WERI-Rb-1 (cell line): ENCODE results near the gene SIGLEC1.
A peak's percentile ranks its signal among the peaks of the same experiment; 100 is the strongest.

ENCODE experiments used
- DNase-seq: peaks from one replicate; pipeline ENCODE4 v3.0.0-alpha.2; 2020
- H3K27ac ChIP-seq: fragments of 250-450 bp; sonication (Bioruptor Pico); 2 replicates; pipeline ENCODE4 v1.5.1; 2020; ENCODE audit warnings: mild to moderate bottlenecking, moderate library complexity
- H3K27me3 ChIP-seq: fragments of 250-450 bp; sonication (Bioruptor Pico); 2 replicates; pipeline ENCODE4 v1.5.1; 2021; ENCODE audit warnings: mild to moderate bottlenecking, low read depth, moderate library complexity; ENCODE audit not compliant: insufficient read depth, severe bottlenecking
- H3K36me3 ChIP-seq: fragments of 250-450 bp; sonication (Bioruptor Pico); 2 replicates; pipeline ENCODE4 v1.5.1; 2020; ENCODE audit warnings: mild to moderate bottlenecking, moderate library complexity
- H3K4me3 ChIP-seq: 2 replicates; pipeline ENCODE4 v1.5.1; 2011; ENCODE audit warnings: low read depth, mild to moderate bottlenecking, control low read depth, low read length
- H3K9me3 ChIP-seq: fragments of 250-450 bp; sonication (Bioruptor Pico); 2 replicates; pipeline ENCODE4 v1.5.1; 2021; ENCODE audit warnings: mild to moderate bottlenecking, moderate library complexity; ENCODE audit not compliant: severe bottlenecking
- TF ChIP-seq, protein P1 (sequence below): IDR thresholded peaks from 2 replicates; pipeline ENCODE4 v1.5.1; 2011; ENCODE audit warnings: low read depth, mild to moderate bottlenecking, control low read depth, inconsistent platforms, low read length

SIGLEC1 gene

DNA sequence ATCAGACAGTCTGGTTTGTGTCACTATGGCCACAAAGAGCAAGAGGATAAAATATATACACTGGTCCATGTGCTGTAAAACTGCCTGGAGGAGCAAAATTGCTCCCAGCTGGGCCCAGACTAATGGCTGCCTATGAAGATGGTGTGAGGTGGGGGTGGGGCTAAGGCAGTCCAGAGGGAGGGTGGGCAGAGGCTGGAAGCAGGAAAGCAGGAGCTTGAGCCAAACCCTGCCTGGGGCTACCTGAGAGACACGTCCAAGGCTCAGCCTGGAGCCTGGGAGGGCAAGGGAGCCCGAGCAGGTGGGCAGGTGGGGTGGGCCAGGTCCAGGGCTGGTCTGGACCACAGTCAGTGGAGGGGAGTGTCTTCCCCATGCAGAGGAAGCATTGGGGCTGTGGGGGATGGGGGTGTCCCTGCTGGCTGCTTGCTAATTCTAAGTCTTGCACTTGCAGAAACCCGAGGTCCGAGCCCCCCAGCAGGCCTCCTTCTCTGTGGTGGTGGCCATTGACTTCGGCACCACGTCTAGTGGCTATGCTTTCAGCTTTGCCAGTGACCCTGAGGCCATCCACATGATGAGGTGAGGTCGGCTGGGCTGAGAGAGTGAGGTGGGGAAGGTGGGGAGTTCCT lies 29.5 kb upstream of the SIGLEC1 start:
- TF ChIP-seq, protein P1, sequence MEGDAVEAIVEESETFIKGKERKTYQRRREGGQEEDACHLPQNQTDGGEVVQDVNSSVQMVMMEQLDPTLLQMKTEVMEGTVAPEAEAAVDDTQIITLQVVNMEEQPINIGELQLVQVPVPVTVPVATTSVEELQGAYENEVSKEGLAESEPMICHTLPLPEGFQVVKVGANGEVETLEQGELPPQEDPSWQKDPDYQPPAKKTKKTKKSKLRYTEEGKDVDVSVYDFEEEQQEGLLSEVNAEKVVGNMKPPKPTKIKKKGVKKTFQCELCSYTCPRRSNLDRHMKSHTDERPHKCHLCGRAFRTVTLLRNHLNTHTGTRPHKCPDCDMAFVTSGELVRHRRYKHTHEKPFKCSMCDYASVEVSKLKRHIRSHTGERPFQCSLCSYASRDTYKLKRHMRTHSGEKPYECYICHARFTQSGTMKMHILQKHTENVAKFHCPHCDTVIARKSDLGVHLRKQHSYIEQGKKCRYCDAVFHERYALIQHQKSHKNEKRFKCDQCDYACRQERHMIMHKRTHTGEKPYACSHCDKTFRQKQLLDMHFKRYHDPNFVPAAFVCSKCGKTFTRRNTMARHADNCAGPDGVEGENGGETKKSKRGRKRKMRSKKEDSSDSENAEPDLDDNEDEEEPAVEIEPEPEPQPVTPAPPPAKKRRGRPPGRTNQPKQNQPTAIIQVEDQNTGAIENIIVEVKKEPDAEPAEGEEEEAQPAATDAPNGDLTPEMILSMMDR, result no peak
- H3K27ac ChIP-seq, result no peak overlapping the region
- no peak overlapping the region for H3K4me3 ChIP-seq
- no peak for DNase-seq
- H3K36me3 ChIP-seq, result no peaks in the 10 kb centered on the region
- no peaks in the 10 kb centered on the region for H3K9me3 ChIP-seq
- H3K27me3 ChIP-seq, result no peaks in the 10 kb centered on the region

DNA sequence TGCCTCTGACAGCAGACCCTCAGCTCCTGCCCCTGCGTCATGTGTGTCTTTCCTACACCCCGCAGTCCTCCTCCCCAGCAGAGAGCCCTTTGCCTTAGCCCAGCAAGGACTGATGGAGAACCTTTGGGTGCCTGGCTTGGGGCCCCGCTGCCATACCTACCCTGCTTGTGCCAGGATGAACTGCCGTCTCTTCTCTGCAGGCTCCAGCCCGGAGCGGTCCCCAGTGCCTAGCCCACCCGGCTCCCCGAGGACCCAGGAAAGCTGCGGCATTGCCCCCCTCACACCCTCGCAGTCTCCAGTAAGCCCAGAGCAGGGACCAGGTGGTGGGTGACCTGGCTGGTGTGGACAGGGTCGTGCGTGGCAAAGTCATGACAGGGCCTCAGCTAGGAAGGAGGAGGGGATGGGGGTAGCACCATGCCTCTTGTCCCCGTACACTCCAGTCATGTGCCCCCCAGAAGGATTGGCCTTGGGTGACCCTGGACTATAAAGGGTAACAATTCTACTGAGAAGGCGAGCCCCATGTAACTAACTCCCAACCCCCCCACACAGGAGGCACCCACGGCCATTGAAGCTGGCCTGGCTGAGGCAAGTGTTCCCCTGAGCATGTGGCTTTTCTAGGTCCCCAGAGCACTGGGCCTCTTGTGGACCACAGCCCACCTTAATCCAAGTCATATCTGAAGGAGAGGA lies 28.4 kb upstream of the SIGLEC1 start:
- H3K9me3 ChIP-seq, result no peaks in the 10 kb centered on the region
- H3K4me3 ChIP-seq, result no peak overlapping the region
- TF ChIP-seq, protein P1, result no peak
- no peak for DNase-seq
- no peaks in the 10 kb centered on the region for H3K36me3 ChIP-seq
- no peak overlapping the region for H3K27ac ChIP-seq
- H3K27me3 ChIP-seq, result no peaks in the 10 kb centered on the region

DNA sequence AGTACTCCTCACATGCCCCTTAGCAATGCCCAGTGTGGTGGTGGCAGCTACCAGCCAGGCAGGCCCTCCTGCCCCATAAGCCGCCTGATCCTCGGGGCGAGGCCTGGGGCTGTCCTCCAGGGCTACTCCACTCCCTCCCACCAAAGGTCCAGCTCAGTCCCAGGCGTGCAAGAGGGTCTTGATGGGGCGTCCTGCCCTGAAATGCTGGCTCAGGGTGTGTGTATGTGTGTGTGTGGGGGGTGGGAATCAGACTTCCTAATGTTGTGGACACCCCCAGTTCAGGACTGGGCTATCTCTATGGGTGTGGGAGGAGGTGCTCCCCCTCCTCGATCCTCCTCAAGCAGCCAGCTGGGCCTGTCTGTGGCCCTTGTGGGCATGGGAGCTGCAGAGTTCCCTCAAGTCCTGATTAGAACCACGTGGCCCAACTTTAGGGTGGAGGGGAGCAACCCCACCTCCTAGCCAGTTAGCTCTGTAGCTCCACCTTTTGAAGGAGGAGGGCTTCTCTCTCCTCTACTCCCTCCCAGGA lies 27.6 kb upstream of the SIGLEC1 start:
- H3K36me3 ChIP-seq, result no peaks in the 10 kb centered on the region
- H3K27ac ChIP-seq, result no peak overlapping the region
- no peaks in the 10 kb centered on the region for H3K27me3 ChIP-seq
- H3K4me3 ChIP-seq, result no peak overlapping the region
- TF ChIP-seq, protein P1, result no peak
- no peak for DNase-seq
- H3K9me3 ChIP-seq, result no peaks in the 10 kb centered on the region

DNA sequence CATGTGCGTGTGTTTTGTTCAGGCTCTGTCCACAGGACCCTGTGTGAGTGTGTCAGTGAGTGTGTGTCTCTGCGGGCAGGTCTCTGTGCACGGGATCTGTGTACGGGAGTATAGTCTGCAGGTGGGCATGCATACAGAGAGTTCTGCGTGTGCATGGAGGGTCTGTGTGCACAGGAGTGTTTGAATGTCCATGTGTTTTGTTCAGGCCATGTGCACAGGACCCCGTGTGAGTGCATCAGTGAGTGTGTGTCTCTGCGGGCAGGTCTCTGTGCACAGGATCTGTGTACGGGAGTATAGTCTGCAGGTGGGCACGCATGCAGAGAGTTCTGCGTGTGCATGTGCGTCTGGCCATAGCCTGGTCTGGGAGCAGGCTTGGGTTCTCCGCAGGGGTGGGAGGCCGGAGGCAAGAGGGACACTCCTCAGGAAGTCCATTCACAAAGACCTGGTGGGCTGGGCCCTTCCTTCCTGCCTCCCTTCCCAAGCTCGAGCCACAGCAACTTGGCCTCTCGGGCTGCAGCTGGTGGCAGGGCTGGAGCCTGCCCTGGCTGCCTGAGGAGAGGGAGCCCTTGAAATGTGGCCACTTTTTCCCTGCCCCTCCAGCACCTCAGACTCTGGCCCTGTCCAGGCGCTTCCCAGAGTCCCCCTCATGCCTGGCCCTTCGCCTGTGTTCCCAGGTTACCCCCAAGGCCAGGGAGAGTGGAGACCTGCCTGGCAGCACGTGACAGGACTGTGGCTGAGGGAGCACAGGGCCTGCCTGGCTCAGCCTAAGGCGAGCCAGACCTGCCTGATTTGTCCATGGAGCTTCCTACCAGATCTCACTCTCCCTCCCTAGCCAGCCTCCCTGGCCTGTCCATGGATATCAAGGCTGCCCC lies 26.9 kb upstream of the SIGLEC1 start:
- no peak for DNase-seq
- Histone ChIP-seq H3K4me3 (no peak overlapping the region), H3K27ac (no peak overlapping the region), H3K36me3 (no peaks in the 10 kb centered on the region), H3K27me3 (no peaks in the 10 kb centered on the region), H3K9me3 (no peaks in the 10 kb centered on the region)
- TF ChIP-seq, protein P1, result no peak

DNA sequence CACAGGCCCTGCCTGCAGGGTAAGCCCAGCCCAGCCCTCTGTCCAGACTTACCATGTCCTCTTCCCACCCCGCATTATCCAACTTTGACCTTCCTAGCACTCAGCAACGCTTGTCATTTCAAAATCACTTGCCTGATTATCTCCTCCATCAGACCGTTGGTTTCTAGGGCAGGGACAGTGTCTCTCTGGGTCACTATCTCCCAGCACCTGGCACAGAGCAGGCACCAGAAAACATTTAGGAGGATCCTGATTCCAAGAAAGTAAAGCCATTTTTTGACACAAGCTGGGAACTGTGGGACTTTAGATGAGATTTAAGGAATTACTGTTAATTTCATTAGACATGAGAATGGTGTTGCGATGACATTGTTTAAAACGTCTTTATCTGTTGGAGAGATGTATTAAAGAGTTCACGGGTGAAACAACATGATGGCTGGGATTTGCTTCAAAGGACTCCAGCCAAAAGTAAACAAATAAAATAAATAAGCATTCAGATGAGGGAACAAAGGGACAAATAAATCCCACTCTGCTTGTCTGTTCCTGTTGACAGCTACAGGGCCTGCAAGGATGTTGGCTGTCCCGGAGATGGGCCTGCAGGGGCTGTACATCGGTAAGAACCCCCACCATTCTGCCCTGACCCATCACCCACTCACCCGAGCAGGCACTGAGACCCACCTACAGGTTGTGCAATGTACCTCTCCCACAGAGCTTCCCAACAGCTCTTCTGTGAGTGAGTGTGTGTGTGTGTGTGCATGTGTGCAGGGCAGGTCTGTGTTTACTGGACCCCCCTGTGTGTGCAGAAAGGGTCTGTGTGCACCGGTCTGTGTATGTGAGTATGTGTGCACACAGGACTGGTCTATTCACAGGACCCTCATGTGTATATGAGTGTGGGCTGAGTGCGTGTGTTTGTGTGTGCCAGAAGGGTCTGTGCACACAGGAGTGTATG lies 26.0 kb upstream of the SIGLEC1 start:
- H3K27me3 ChIP-seq, result no peaks in the 10 kb centered on the region
- peak overlapping the region; percentile 56 for H3K27ac ChIP-seq
- no peak overlapping the region for H3K4me3 ChIP-seq
- no peaks in the 10 kb centered on the region for H3K9me3 ChIP-seq
- H3K36me3 ChIP-seq, result no peaks in the 10 kb centered on the region
- DNase-seq, result peak; percentile 47
- TF ChIP-seq, protein P1, result no peak
